ENCODE results near the gene TBC1D22A.

DNA sequence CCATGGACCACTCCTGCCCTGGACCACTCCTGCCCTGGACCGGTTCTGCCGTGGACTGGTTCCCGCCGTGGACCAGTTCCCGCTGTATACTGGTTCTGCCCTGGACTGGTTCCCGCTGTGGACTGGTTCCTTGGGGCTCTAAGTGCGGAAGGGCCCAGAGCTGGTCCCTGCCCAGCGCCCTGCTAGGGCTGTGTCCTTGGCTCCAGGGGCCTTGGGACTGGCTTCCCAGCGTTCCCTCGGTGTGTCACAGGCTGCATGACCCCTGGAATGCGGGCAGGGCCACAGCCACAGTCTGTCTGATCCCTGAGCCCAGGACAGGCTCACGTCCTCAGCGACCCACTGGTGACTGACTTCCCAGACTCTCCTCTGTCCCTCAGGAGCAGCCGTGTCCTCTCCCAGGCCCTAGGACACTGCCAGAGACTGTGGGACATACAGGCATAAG is 412.2 kb downstream of the TBC1D22A start:
- TF ChIP-seq, protein P1, sequence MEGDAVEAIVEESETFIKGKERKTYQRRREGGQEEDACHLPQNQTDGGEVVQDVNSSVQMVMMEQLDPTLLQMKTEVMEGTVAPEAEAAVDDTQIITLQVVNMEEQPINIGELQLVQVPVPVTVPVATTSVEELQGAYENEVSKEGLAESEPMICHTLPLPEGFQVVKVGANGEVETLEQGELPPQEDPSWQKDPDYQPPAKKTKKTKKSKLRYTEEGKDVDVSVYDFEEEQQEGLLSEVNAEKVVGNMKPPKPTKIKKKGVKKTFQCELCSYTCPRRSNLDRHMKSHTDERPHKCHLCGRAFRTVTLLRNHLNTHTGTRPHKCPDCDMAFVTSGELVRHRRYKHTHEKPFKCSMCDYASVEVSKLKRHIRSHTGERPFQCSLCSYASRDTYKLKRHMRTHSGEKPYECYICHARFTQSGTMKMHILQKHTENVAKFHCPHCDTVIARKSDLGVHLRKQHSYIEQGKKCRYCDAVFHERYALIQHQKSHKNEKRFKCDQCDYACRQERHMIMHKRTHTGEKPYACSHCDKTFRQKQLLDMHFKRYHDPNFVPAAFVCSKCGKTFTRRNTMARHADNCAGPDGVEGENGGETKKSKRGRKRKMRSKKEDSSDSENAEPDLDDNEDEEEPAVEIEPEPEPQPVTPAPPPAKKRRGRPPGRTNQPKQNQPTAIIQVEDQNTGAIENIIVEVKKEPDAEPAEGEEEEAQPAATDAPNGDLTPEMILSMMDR (IDR thresholded peaks at IDR 0.05), result no peak
- no peak for TF ChIP-seq POLR2A (IDR thresholded peaks at IDR 0.05)
